MCF 10A (cell line): ENCODE data around the gene PPP4R1. TPM values are rescaled to one million over a fixed set of nuclear protein-coding genes. Genes with fewer than 3 reads are reported as not detected.
A peak's percentile ranks its signal among the peaks of the same experiment; 100 is the strongest.

ENCODE experiments used
- BruUV-seq: library from RNA; stranded (reverse); fragments of 400-500 nt; replicated peaks from 2 replicates; lab custom pipeline; 2021; lab: Mats Ljungman, UMichigan
- CTCF ChIA-PET: fragments of 300-600 bp; sonication (Branson Sonifier 250); formaldehyde crosslinking; extraction: SDS; loops from one replicate; lab custom pipeline; 2021; ENCODE audit warnings: antibody characterized with exemption, inconsistent platforms; lab: Yijun Ruan, JAX
- POLR2A ChIA-PET: fragments of 300-600, 350-650 bp; sonication (Branson Sonifier 250); formaldehyde crosslinking; extraction: SDS; loops from one replicate; lab custom pipeline; 2020; ENCODE audit warnings: antibody characterized with exemption, inconsistent platforms; lab: Yijun Ruan, JAX
- DNase-seq: peaks from one replicate; pipeline ENCODE4 v3.0.0-alpha.2; 2018; ENCODE audit not compliant: unreplicated experiment
- H3K27ac Mint-ChIP-seq: one replicate; pipeline ENCODE4 v1.8.0; 2022; ENCODE audit warnings: mild to moderate bottlenecking, low read depth, mixed read lengths; ENCODE audit not compliant: unreplicated experiment
- H3K27me3 Mint-ChIP-seq: one replicate; pipeline ENCODE4 v1.8.0; 2022; ENCODE audit warnings: mixed read lengths; ENCODE audit not compliant: insufficient read depth, unreplicated experiment
- H3K36me3 Mint-ChIP-seq: one replicate; pipeline ENCODE4 v1.8.0; 2022; ENCODE audit warnings: mild to moderate bottlenecking, moderate library complexity, mixed read lengths; ENCODE audit not compliant: insufficient read depth, unreplicated experiment
- H3K4me1 Mint-ChIP-seq: one replicate; pipeline ENCODE4 v1.8.0; 2022; ENCODE audit warnings: mixed read lengths; ENCODE audit not compliant: insufficient read depth, unreplicated experiment
- H3K4me3 Mint-ChIP-seq: one replicate; pipeline ENCODE4 v1.8.0; 2022; ENCODE audit warnings: mild to moderate bottlenecking, moderate library complexity, mixed read lengths; ENCODE audit not compliant: unreplicated experiment
- H3K9me3 Mint-ChIP-seq: one replicate; pipeline ENCODE4 v1.8.0; 2022; ENCODE audit warnings: mixed read lengths; ENCODE audit not compliant: unreplicated experiment
- intact Hi-C: fragments of 100-400 bp; cut with micrococcal nuclease; formaldehyde crosslinking; loops from 2 replicates; pipeline ENCODE4 v1.14.1; 2022
- total RNA-seq: library from RNA; stranded (reverse); gene quantifications from 2 replicates; pipeline ENCODE4 v1.2.3, GENCODE V29; 2022
- TF ChIP-seq, protein P1 (sequence below): fragments of 200-600 bp; IDR thresholded peaks from one replicate; pipeline ENCODE4 v1.8.0; 2022; ENCODE audit warnings: antibody characterized with exemption, mild to moderate bottlenecking; ENCODE audit not compliant: unreplicated experiment

Gene PPP4R1
- total RNA-seq, 1 experiment from 2014 or later, result 109 TPM

DNA sequence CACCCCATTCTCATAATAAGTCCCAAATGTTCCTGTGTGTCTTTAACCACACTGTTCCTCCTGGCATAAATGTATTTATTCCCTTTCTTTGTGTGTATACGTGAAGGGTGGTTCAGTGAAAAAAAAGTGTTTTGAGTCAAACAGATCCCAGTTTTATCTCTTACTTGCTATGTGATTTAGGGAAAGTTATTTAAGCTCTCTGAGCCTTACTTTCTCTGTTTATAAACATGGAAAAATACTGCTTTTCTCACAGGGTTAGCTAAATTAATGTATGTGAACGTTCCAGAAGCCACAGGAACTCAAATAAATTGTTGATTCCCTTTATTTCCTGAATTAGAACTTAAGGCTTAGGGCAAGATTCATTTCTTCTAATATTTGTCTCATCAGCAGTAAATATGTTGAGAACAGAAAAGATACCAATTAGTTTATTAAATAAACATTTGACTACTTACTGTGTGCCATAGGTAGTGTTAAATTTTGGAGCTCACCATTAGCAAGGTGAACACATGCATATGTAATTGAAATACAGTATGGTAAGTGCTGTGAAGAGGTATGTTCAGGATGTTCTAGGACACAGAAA is 105.8 kb downstream of the PPP4R1 start:
- TF ChIP-seq, protein P1, sequence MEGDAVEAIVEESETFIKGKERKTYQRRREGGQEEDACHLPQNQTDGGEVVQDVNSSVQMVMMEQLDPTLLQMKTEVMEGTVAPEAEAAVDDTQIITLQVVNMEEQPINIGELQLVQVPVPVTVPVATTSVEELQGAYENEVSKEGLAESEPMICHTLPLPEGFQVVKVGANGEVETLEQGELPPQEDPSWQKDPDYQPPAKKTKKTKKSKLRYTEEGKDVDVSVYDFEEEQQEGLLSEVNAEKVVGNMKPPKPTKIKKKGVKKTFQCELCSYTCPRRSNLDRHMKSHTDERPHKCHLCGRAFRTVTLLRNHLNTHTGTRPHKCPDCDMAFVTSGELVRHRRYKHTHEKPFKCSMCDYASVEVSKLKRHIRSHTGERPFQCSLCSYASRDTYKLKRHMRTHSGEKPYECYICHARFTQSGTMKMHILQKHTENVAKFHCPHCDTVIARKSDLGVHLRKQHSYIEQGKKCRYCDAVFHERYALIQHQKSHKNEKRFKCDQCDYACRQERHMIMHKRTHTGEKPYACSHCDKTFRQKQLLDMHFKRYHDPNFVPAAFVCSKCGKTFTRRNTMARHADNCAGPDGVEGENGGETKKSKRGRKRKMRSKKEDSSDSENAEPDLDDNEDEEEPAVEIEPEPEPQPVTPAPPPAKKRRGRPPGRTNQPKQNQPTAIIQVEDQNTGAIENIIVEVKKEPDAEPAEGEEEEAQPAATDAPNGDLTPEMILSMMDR, result no peak
- no peaks in the 10 kb centered on the region for H3K27me3 Mint-ChIP-seq
- POLR2A ChIA-PET, result interaction anchor here (0.6 kb wide), 1 partner anchor 313 kb away, joined by 3 read pairs; no protein-coding TSS in a partner anchor
- H3K4me3 Mint-ChIP-seq, result no peak overlapping the region
- peaks cover 27% of the 10 kb centered on the region for H3K4me1 Mint-ChIP-seq
- intact Hi-C loops, result no loop called here
- no TSS peak for BruUV-seq
- H3K36me3 Mint-ChIP-seq, result peaks cover 6% of the 10 kb centered on the region
- CTCF ChIA-PET, result interaction anchor here (0.7 to 2.8 kb wide), 2 partner anchors 8 to 142 kb away, joined by 4 to 11 read pairs; no protein-coding TSS in a partner anchor
- no peaks in the 10 kb centered on the region for H3K9me3 Mint-ChIP-seq
- H3K27ac Mint-ChIP-seq, result no peak overlapping the region
- no peak for DNase-seq

DNA sequence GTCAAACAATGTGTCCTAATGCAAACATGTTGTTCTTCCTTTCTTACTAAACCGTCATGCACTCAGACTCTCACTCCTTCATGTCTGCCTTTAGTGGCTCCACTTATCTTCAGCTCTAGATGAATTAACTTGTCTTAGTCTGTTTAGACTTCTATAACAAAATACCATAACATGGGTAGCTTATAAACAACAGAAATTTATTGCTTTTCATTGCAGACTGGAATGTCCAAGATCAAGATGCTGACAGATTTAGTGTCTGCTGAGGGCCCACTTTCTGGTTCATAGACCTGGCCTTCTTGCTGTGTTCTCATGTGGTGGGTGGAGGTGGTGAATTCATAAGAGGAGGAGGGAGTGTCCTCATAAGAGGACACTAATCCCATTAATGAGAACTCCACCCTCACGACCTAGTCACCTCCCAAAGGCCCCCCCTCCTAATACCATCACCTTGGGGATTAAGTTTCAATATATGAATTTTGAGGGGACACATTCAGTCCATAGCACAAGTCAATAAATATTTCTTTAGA is 106.7 kb downstream of the PPP4R1 start:
- POLR2A ChIA-PET, result no interaction called here

GRCh38 chr18:9506046-9506792 is 108.1 kb downstream of the PPP4R1 start:
- intact Hi-C loops, result no loop called here
- DNase-seq, result peak; percentile 49
- Mint-ChIP-seq H3K27me3 (no peaks in the 10 kb centered on the region), H3K36me3 (peaks cover 9% of the 10 kb centered on the region), H3K27ac (no peak overlapping the region), H3K9me3 (no peaks in the 10 kb centered on the region), H3K4me3 (no peak overlapping the region), H3K4me1 (peaks cover 27% of the 10 kb centered on the region)
- no TSS peak for BruUV-seq
- POLR2A ChIA-PET, result interaction anchor here (0.7 kb wide), 1 partner anchor 437 kb away, joined by 3 read pairs; no protein-coding TSS in a partner anchor
- CTCF ChIA-PET, result interaction anchor here (0.5 to 2.8 kb wide), 3 partner anchors 10 to 215 kb away, joined by 3 to 11 read pairs (median 4); no protein-coding TSS in a partner anchor
- TF ChIP-seq, protein P1, result no peak

More for the DNA sequence above, 106.7 kb downstream of the PPP4R1 start:
- Mint-ChIP-seq H3K4me1 (peaks cover 27% of the 10 kb centered on the region), H3K27ac (no peak overlapping the region), H3K36me3 (peaks cover 6% of the 10 kb centered on the region), H3K27me3 (no peaks in the 10 kb centered on the region), H3K9me3 (no peaks in the 10 kb centered on the region), H3K4me3 (no peak overlapping the region)
- BruUV-seq, result no TSS peak
- CTCF ChIA-PET, result interaction anchor here (0.5 to 2.8 kb wide), 6 partner anchors 9 to 403 kb away, joined by 3 to 11 read pairs (median 3); no protein-coding TSS in a partner anchor
- DNase-seq, result no peak
- TF ChIP-seq, protein P1, result no peak
- intact Hi-C loops, result no loop called here

Other genes starting within 250 kb of the PPP4R1 start
- gene RALBP1, start 139.0 kb downstream of the PPP4R1 start, total RNA-seq, result 47.0 and 47.9 TPM in 2 replicates
- 4.8 and 6.1 TPM in 2 replicates for gene RAB31, start 93.7 kb upstream of the PPP4R1 start, total RNA-seq